ENCODE measurements around the gene TUB.

TUB gene

DNA sequence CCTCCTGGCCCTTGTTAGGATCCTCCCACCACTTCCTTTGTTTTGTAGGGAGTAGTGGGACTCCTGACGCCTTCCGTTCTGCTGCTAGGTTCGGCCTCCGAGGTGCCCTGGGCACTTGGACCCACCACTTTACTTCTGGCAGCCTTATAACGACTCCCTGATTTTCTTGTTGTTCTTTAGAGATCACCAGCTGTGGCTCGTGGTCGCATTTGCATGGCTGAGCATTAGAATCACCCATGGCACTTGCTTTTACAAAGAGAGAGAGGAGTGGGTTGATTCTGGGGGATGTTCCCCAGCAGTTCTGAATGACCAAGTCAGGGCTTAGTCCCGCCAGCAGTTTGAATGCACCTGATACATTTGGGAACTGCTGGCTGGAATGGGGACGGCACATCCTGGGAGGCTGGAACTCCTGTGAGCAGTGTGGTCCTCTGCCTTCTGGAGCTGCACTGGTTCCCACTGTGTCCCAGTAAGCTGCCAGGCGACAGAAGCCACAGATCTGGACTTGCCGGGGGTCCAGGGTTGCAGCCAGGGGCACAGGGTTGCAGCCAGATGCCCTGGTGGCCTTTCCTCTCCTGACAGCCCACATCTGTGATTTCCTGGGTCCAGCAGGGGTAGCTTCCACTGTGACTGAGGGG lies 4.1 kb downstream of the TUB start:
- TF ChIP-seq, protein P1, sequence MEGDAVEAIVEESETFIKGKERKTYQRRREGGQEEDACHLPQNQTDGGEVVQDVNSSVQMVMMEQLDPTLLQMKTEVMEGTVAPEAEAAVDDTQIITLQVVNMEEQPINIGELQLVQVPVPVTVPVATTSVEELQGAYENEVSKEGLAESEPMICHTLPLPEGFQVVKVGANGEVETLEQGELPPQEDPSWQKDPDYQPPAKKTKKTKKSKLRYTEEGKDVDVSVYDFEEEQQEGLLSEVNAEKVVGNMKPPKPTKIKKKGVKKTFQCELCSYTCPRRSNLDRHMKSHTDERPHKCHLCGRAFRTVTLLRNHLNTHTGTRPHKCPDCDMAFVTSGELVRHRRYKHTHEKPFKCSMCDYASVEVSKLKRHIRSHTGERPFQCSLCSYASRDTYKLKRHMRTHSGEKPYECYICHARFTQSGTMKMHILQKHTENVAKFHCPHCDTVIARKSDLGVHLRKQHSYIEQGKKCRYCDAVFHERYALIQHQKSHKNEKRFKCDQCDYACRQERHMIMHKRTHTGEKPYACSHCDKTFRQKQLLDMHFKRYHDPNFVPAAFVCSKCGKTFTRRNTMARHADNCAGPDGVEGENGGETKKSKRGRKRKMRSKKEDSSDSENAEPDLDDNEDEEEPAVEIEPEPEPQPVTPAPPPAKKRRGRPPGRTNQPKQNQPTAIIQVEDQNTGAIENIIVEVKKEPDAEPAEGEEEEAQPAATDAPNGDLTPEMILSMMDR (IDR thresholded peaks at IDR 0.05; ENCODE audit: insufficient read depth, missing control alignments), result no peak
- no peak for DNase-seq (ENCODE audit: insufficient read length, low spot score)
- no peak for FAIRE-seq

DNA sequence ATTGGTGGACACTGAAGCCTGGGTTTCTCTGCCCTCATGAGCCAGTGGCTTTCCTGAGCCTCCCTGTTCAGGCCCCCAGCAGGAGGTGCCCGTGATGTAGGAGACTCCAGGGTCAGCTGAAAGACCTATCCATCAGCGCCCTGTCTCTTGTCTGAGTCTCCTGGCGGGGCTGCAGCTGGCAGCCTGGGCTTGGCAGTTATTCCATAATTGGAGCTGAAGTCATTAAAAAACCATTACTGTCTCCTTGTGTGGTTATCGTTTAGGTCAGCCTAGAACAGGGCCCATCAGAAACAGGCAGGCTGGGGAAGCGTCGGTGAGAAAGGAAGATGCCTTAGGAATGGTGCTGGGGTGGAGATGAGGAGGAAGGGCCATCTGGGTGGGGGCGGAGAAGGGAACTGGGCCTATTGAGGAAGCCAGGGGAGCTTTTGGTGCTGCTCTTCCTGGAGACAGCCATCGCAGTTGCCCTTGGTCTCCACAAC lies 5.0 kb downstream of the TUB start:
- no peak for DNase-seq (ENCODE audit: insufficient read length, low spot score)
- no peak for FAIRE-seq
- TF ChIP-seq, protein P1 (IDR thresholded peaks at IDR 0.05; ENCODE audit: insufficient read depth, missing control alignments), result no peak

DNA sequence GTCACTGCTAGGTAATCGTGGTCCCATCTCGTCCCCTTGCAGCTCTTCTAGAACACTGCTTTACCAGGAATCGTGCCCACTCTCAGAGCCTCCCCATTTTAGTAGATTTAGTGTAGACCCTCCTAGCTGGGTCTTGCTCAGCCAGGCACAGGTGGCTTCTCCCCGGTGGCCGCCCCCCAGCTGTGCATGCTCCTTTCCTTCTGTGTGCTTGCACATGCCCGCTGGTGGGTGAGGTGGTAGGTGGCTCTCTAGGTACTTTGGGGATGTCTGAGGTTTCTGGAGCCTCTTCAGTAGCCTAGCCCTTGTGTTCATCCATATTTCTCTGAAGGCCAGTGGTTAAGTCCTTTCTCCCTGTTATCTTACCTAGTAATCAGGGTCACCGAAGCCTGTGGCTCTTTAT lies 5.6 kb downstream of the TUB start:
- FAIRE-seq (no peak), DNase-seq (ENCODE audit: insufficient read length, low spot score) (no peak)
- TF ChIP-seq, protein P1 (IDR thresholded peaks at IDR 0.05; ENCODE audit: insufficient read depth, missing control alignments), result no peak

DNA sequence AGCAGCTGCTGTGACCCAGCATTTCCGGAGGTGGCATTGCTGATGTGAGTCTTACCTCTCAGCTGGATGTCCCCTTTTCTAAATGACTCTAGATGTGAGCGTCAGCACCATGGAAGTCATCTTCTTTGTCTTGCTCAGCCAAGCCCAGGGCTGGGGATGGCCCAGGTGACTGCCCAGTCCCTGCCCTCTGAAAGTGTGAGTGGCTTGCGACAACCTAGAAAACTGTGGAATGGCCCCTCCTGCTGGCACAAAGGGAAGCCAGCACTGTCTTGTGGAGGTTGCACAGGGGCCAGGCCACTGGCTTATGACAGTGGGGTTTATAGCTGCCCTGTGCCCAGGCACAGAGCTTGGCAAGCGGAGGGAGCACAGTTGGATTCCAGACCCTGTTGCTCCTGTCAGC lies 6.2 kb downstream of the TUB start:
- TF ChIP-seq, protein P1 (IDR thresholded peaks at IDR 0.05; ENCODE audit: insufficient read depth, missing control alignments), result no peak

DNA sequence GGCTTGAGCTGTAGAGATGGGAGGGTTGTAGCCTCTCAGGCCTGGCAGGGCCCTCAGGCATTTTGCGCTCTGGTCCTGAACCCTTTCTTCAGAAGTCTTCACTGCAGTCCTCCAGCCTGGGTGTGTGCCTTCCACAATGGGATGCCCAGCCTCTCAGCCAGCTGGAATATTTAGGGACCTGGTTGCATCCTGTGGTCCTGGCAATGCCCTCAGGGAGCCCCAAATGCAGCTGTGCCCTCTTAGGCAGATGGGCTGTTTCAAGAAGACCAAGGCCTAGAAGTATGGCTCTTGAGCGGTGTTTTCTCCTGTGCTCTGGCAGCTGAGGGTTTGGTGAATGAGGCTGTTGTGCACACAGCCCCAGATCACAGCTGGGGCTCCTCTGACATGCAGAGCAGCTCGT lies 6.7 kb downstream of the TUB start:
- TF ChIP-seq, protein P1 (IDR thresholded peaks at IDR 0.05; ENCODE audit: insufficient read depth, missing control alignments), result no peak
- FAIRE-seq, result no peak
- no peak for DNase-seq (ENCODE audit: insufficient read length, low spot score)

More for the DNA sequence above, 6.2 kb downstream of the TUB start:
- FAIRE-seq, result no peak
- DNase-seq (ENCODE audit: insufficient read length, low spot score), result no peak

DNA sequence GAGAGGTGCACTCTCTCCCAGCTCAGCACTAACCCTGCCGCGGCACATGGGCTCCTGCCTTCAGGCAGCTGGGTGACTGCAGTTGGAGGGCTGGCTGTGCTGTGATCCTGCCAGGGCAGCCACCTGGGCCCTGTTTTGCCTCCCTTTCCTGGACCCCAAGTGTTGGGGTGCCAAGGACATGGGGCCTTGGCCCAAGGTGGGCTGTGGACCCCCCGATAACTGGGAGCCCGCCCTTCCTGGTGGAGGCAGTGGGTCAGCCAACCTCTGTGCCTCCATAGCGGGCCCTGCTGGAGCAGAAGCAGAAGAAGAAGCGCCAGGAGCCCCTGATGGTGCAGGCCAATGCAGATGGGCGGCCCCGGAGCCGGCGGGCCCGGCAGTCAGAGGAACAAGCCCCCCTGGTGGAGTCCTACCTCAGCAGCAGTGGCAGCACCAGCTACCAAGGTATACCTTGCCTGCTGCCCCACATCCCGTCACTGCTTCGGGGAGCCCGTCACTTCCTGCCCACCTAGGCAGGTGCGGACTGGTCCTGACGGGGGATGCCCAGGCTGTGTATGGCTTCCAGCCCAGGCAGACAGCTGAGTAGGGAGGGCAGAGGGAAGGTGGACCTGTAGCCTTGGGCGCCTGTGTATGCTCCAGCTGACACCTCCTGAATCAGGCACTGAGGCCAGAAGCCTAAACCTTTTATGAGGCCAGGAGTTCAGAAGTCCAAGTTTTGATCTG lies 8.9 kb downstream of the TUB start:
- TF ChIP-seq, protein P1 (IDR thresholded peaks at IDR 0.05; ENCODE audit: insufficient read depth, missing control alignments), result no peak
- FAIRE-seq, result no peak
- no peak for DNase-seq (ENCODE audit: insufficient read length, low spot score)

DNA sequence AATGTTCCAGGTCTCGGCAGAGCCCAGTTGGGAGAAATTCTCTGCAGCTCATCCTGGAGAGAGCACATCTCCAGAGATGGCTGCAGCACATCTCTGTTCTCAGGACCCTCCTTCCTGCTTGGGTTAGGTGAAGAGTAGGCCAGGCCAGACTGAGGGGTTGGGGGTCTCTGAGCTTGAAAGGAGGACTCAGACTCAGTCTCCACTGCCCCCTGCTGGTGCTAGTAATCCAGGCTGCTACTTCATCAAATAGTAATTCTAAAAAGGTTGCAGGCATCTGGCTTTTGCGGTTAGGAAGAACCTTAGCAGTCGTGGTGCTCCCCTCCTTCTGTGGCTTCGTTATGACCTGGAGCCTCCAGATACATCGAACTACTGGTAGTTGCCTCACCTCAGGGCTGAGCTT lies 9.7 kb downstream of the TUB start:
- DNase-seq (ENCODE audit: insufficient read length, low spot score) (no peak), FAIRE-seq (no peak)
- TF ChIP-seq, protein P1 (IDR thresholded peaks at IDR 0.05; ENCODE audit: insufficient read depth, missing control alignments), result peak; percentile 55
